ENCODE data around the gene ARHGAP15.

GRCh38 chr2:143532061-143532460 lies 402.8 kb downstream of the ARHGAP15 start:
- TF ChIP-seq CTCF (conservative IDR thresholded peaks at IDR 0.05), result no peak
- TF ChIP-seq EZH2 (IDR thresholded peaks at IDR 0.05; ENCODE audit: low read depth), result no peak
